ENCODE results near the gene LRCH4.

- TF ChIP-seq CTCF (conservative IDR thresholded peaks at IDR 0.05 in 1 of 2, IDR thresholded peaks at IDR 0.05 in 1 of 2; ENCODE audit: extremely low read depth in 1 of 2, insufficient read depth in 1 of 2, low read depth in 1 of 2, low read length in 2 of 2) (no peak), EZH2 (IDR thresholded peaks at IDR 0.05; ENCODE audit: borderline replicate concordance, low read length) (no peak)
Measured at GRCh38 chr7:100572949-100573675, 12.8 kb downstream of the LRCH4 start.

Data from mammary epithelial cell (primary cell).